ENCODE measurements around the gene PEX11G. TPM values are rescaled to one million over a fixed set of nuclear protein-coding genes. Genes with fewer than 3 reads are reported as not detected.
A peak's percentile ranks its signal among the peaks of the same experiment; 100 is the strongest.
"Not testable (repeated sequence)": the region's sequence is repeated elsewhere in the genome, so short reads cannot be mapped to it uniquely, and the experiment has no call there.

PEX11G gene
- total RNA-seq, 4 donors from 2014 or later: 4.4 to 9.9 (median 4.7) TPM

DNA sequence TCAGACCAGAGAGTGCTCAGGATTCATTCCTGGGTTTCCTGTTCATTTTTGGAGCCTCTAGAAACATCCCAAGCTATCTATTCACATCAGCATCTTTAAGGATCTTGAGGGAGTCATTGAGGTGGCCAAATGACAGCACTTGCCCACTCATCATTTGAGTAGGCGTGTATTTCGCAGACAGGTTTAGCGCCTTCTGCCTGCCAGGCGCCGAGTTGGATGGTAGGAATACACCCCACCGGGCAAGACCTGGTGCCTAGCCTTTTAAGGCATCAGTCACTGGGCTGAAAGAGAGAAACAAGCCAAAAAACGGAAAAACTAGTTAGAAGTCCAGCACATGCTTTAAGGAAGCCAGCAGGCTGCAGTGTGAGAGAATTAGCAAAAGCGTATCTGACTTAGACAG, 33.8 kb downstream of the PEX11G start:
- ATAC-seq (ENCODE audit: low FRiP score) (no peak), DNase-seq (ENCODE audit: low spot score) (no peak)
- TF ChIP-seq, protein P1, sequence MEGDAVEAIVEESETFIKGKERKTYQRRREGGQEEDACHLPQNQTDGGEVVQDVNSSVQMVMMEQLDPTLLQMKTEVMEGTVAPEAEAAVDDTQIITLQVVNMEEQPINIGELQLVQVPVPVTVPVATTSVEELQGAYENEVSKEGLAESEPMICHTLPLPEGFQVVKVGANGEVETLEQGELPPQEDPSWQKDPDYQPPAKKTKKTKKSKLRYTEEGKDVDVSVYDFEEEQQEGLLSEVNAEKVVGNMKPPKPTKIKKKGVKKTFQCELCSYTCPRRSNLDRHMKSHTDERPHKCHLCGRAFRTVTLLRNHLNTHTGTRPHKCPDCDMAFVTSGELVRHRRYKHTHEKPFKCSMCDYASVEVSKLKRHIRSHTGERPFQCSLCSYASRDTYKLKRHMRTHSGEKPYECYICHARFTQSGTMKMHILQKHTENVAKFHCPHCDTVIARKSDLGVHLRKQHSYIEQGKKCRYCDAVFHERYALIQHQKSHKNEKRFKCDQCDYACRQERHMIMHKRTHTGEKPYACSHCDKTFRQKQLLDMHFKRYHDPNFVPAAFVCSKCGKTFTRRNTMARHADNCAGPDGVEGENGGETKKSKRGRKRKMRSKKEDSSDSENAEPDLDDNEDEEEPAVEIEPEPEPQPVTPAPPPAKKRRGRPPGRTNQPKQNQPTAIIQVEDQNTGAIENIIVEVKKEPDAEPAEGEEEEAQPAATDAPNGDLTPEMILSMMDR (IDR thresholded peaks at IDR 0.05): no peak

DNA sequence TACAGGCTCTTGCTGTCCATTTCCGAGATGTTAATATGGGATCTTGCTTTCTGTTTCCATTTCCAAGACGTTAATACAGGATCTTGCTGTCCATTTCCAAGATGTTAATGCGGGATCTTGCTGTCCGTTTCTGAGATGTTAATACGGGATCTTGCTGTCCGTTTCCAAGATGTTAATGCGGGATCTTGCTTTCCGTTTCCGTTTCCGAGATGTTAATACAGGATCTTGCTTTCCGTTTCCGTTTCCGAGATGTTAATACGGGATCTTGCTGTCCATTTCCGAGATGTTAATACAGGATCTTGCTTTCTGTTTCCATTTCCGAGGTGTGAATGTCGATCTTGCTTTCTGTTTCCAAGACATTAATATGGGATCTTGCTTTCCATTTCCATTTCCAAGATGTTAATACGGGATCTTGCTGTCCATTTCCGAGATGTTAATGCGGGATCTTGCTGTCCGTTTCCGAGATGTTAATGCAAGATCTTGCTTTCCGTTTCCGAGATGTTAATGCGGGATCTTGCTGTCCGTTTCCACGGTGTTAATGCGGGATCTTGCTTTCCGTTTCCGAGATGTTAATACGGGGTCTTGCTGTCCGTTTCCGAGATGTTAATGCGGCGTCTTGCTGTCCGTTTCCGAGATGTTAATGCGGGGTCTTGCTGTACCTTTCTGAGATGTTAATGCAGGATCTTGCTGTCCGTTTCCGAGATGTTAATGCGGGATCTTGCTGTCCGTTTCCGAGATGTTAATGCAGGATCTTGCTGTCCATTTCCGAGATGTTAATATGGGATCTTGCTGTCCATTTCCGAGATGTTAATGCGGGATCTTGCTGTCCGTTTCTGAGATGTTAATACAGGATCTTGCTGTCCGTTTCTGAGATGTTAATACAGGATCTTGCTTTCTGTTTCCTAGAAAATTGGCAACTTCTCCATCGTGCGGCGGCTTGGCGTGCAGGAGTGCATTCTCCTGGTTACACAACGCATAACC, 38.3 kb downstream of the PEX11G start:
- peak; percentile 58 for ATAC-seq (ENCODE audit: low FRiP score)
- TF ChIP-seq, protein P1 (IDR thresholded peaks at IDR 0.05): no peak
- DNase-seq (ENCODE audit: low spot score): no peak

DNA sequence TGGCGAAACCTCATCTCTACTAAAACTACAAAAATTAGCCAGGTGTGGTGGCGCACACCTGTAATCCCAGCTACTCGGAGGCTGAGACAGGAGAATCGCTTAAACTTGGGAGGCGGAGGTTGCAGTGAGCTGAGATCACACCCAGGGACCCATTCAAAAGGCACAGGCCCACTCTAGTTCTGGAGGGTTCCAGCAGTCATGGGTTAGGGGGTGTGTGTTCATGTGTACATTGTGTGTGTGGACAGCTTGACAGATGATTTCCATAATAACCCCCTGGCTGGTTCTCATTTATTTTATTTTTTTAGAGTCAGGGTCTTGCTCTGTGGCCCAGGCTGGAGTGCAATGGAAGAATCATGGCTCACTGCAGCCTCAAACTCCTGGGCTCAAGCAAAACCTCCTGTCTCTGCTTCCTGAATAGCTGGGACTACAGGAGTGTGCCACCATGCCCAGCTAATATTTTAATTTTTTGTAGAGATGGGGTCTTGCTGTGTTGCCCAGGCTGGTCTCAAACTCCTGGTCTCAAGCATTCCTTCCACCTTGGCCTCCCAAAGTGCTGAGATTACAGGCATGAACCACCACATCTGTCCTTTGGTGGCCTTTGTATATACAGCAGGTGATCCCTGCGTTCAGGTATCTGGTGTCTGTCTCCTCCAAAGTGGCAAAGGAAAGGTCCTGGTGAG, 39.3 kb downstream of the PEX11G start:
- not testable (repeated sequence) for ATAC-seq (ENCODE audit: low FRiP score)

DNA sequence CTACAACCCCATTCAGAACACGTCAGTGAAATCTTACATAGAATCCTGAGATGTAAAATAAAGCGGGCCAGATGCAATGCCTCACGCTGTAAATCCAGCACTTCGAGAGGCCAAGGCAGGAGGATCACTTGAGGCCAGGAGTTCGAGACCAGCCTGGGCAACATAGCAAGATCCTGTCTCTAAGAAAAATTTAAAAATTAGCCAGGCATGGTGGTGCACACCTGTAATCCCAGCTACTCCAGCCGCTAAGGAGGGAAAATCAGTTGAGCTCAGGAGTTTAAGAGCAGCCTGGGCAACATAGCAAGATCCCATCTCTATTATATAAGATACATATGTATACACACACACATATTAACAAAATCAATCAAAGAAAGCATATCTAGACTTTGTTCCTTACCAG, 41.2 kb downstream of the PEX11G start:
- TF ChIP-seq, protein P1 (IDR thresholded peaks at IDR 0.05): no peak
- DNase-seq (ENCODE audit: low spot score) (no peak), ATAC-seq (ENCODE audit: low FRiP score) (no peak)

More for the DNA sequence above, 39.3 kb downstream of the PEX11G start:
- not testable (repeated sequence) for DNase-seq (ENCODE audit: low spot score)

DNA sequence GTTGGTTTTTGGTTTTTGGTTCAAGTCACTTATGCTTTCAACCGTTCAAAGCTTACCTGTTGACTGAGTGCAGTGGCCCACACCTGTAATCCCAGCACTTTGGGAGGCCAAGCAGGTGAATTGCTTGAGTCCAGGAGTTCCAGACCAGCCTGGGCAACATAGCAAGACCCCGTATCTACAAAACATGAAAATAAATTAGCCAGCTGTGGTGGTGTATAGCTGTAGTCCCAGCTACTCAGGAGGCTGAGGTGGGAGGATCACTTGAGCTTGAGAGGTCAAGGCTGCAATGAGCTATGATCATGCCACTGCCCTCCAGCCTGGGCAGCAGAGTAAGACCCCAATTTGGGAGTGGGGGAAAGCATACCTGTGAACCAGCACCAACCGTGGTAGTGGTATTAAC, 43.7 kb downstream of the PEX11G start:
- no peak for ATAC-seq (ENCODE audit: low FRiP score)
- no peak for DNase-seq (ENCODE audit: low spot score)
- TF ChIP-seq, protein P1 (IDR thresholded peaks at IDR 0.05): no peak

DNA sequence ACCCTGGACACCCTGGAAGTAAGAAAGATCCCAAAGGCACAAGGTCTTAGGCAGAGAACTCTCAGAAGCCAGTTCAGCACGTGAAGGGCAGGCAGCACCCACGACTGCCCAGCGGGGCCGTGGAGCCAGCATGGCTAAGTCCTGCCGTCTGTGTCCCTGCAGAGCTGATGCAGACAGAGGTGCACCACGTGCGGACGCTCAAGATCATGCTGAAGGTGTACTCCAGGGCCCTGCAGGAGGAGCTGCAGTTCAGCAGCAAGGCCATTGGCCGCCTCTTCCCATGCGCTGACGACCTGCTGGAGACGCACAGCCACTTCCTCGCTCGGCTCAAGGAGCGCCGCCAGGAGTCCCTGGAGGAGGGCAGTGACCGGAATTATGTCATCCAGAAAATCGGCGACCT, 44.8 kb downstream of the PEX11G start:
- DNase-seq (ENCODE audit: low spot score): no peak
- no peak for ATAC-seq (ENCODE audit: low FRiP score)
- TF ChIP-seq, protein P1 (IDR thresholded peaks at IDR 0.05): no peak

DNA sequence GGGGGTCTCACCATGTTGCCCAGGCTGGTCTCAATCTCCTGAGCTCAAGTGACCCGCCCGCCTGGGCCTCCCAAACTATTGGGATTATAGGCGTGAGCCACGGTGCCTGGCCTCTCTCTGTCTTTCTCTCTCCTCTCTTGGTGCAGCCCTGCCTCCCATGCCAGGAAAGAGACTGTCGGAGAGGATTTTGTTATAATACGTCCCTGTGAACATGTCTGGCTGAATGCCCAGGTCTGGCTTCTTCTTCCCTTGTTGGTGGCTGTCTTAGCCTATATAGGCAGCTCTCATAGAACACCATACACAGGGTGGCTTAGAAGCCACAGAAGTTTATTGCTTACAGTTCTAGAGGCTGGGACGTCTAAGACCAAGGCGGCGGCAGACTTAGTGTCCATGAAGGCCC, 46.4 kb downstream of the PEX11G start:
- DNase-seq (ENCODE audit: low spot score) (no peak), ATAC-seq (ENCODE audit: low FRiP score) (no peak)
- TF ChIP-seq, protein P1 (IDR thresholded peaks at IDR 0.05): no peak
